ENCODE results near the gene FEM1B.

FEM1B gene

DNA sequence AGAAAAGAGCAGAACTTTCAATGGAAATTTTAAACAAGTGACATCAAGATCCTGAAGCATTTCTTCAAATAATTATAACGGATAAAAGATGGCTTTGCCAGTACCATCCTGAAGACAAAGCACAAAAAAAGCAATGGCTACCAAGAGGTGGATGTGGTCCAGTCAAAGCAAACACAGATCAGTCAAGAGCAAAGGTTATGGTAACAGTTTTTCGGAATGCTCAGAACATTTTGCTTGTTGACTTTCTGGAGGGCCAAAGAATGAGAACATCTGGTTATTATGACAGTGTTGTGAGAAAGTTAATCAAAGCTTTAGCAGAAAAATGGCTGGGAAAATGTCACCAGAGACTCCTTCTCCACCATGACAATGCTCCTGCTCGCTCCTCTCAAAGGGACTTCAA is 31.5 kb downstream of the FEM1B start:
- no peak for DNase-seq

DNA sequence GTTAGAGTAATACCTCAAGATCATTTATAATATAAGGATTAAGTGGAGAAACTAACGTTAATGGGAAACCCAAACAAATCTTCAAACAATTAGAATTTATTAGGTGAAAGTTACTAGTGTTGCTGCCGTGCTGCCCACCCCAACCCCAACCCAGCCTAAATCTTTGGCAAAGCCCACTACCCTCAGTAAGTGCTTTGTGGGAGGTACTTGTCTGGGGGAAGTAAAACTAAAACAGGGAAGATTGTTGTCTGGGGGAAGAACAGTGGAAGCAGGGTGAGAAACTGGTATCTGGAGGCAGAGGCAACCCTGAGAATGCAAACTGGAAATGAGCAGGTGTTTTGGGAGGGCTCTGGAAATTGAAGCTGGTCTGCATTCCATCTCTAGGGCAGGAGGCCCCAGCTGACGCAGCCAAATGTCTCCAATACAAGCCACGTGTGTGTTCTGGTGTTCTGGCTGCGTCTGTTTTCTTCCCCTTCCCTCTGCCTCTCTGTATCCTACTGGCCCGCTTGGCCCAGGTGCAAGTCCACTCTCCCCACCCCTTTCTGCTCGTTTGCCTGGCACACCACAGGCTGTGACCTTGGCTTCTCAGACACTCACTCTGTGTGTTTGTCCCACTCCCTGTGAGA is 32.7 kb downstream of the FEM1B start:
- no peak for DNase-seq

DNA sequence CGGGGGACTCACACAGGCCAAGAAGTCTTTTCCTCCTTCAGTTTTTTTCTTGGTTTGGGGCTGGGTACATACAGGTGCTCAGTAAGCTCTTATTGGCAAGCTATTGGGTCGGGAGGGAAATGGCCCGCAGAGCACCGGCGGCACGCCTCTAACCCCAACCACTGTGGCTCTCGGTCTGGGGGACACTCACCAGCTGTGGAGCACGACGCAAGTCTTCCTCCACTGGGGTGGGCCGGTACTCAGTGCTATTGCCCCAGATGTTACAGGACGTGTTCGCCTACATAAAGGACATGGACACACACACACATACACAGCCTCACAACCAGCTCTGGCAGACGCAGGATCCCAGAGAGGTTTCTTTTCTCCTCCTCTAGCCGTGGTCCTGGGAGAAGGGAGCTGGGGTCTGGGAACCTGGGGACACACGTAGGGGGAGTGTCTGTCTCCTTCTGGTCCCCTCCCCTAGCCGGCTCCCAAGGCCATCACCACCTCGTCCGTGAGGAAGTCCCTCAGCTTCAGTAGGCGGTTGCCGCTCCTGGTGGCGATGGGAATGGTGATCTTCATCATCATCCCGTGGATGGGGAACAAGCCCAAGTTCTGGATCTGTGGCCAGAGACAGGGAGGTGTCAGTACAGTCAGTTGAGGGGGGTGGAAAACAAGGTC is 33.4 kb downstream of the FEM1B start:
- no peak for DNase-seq

DNA sequence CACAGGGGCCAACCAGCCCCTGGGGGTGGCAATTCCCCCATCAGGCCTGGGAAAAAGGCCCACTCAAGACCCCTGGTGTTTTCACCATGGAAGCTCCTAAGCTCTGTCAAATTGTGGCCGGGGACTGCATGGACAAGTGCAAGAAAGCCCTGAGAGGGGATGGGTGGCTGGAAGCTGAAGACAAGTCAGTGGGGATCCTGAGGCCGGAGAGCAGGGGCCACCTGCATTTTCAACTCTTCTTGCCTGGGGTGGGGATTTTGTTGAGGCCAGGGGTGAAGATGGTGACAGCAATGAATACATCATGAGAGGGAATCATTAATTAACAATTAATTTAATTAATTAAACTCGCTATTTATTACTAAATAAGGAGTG is 33.9 kb downstream of the FEM1B start:
- no peak for DNase-seq

DNA sequence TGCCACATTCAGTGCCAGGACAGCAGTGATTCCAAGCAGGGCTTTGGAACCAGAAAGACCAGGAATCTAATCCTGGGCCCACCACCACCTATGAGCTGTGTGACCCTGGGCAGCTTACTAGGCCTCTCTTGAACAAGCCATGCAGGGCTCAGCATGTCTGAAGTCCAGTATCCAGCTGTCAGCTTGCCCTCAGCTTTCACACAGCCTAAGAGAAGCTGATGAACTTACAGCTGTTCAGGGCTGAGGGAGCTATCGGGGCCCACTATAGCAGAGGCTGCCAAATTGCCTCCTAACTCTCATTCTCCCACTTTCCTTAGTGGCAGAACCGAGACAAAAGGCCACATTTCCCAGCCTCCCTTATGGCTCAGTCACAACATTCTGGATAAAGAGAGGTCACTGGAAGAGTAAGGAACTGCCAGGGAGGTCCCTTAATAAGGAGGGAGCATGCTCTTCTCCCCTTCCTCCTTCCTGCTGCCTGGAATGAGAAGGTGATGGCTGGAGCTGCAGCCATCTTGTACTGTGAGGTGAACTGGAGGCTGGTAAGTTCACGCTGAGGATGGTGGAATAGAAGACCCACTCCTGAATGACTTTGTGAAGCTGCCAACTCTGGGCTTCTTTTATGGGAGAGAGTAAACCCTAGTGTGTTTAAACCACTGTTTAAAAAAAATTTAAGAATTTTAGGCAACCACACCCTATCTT is 34.5 kb downstream of the FEM1B start:
- DNase-seq = no peak

DNA sequence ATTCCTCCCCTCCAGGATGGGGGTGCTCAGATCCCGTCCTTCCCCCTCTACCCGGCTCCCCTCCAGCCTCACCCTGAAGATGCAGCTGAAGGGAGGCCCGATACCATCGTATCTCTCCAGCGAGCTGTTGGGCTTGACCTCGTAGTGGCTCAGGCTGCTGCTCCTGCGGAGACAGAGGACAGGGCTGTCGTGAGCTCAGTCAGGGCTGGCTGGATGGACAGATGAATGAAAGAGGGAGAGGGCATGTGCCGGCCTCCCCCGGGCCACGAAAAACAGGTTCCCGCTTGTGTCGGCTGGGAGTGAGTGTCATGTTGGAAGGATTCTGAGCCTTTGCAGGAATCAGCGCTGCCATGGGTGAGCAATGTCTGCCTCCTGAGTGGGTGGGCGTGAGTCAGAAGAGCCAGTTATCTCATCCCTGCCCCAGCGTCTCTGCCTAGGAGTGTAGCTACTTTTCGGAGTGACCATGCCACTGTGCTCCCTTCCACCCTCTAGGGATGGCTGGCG is 35.2 kb downstream of the FEM1B start:
- no peak for DNase-seq

DNA sequence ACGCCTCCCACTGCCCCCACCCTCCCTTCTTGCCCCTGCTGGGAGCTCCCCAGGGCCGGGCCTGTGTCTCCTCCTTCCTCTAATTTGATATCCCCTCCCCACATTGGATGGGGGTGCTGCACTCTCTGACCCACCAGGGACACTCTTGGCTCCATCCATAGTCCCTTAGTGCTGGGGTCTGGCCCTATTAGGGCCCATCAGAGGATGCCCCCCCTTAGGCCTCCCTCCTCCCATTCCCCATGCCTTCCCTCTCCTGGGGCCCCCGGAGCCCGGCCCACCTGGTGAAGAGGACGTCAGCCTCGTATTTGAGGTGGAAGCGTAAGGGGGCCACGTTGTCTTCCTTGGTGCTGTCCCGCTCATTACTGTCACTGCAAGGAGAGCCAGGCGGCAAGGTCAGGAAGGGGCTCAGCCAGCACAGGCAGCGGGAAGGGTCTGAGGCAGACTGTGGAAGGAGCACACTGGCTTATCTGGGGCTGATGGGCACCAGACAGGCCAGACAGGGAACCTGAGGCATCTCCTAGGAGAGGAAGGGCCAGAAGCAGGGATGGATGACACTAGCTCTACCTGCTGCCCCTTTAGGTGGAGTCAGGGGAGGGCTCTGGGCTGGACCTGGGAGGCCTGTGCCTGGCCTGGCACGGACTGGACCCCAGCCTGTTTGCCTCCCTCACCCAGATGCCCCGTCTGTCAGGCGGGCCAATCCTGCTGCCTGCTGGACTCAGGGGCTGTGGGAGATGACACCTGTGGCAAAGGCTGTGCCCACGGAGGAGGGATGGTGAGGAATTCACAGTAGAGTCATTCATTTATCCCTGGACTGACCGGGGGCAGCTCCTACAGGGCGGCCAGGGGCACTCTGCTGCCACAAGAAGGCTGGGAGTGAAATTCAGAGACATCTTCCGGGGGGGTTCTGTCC is 36.2 kb downstream of the FEM1B start:
- DNase-seq = no peak

DNA sequence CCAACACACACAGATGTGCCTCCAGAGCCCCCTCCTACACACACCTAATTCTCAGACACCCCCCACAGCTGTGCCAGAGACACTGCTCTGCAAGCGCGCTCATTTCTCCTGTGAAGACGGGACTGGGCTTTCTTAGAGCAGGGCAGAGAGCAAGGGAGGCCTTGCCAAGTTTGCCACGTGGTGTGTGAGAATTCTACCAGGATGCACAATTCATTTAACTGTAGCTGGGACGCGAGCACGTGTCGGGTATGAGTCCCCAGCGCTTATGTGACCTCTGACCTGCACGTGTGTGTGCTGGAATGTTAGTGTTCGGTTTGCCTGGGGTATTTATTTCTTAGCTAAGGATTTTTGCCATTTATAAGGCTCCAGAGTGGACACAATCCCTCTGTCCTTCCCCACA is 37.0 kb downstream of the FEM1B start:
- no peak for DNase-seq

DNA sequence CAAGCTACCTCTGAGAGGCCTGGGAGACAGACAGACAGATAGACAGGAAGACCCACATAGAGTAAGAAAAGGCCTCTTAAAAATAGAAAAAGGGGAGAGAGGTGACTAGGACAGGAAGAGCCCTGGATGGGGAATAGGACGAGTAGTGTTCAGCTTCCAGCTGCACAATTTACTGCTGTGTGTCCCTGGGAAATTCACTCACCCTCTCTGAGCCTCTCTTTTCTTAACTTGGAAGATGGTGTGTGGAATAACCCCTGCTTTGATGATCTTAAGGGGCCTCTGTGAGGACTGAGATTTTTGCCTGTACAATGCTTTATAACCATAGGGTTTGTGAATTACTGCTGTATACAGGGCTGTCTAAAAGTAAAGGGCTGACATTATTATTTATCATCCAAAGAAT is 37.5 kb downstream of the FEM1B start:
- no peak for DNase-seq

DNA sequence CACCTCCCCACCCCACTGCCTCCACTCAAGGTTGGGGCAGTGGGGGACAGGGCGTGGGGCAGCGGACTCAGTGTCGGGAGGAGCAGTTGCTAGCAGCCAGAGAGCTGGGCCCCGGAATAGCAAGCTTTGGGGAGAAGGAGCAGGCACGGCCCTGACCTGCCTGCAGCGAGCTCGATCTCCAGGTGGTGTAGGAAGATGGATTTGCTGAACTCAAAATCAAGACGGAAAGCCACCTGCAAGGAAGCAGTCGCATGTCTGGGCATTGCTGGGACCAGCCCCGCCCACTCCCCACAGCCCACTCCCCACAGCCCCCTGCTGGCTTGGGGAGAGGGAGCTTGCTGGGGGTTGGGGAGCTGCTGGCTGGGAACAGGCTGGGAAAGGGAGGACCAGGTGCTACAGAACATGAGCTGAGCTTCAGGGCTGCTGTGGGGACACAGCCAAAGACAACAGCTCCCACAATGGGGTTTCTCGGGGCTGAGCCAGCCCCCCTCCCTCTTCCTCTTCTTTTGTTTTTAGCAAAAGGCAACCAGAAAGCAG is 38.0 kb downstream of the FEM1B start:
- DNase-seq = no peak

DNA sequence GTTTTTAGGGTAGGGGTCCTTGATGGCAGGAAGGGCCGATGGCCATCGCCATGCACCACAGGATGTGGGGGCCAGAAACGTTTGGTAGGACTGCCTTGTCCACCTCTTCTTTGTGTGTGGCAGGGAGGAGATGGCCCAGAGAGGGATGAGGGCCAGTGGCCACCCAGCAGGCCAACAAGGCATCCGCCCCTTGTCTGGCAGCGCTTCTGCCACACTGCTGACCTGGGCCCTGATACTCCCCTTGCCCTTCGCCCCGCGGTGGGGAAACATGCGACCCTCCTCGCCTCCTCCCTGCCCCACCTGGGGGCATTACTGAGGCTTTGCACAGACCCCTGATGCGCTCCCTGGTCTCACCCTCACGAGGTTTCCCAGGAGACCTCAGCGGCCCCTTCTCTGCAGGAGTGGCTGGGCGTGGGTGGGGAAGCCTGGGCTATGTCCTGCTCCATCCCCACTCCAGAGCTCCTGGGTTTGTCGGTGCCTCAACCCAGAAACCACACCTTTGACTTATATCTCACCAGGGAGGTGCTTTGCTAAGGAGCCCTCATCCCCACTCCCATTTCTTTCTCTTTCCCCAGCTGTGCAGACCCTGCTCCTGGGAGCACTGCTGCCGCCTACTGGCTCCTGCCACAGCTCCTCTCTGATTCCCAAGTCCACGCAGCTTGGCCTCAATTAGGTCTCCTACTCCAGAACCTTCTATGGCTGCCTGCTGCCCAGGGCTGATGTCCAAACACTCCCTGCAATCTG is 38.7 kb downstream of the FEM1B start:
- DNase-seq = no peak

DNA sequence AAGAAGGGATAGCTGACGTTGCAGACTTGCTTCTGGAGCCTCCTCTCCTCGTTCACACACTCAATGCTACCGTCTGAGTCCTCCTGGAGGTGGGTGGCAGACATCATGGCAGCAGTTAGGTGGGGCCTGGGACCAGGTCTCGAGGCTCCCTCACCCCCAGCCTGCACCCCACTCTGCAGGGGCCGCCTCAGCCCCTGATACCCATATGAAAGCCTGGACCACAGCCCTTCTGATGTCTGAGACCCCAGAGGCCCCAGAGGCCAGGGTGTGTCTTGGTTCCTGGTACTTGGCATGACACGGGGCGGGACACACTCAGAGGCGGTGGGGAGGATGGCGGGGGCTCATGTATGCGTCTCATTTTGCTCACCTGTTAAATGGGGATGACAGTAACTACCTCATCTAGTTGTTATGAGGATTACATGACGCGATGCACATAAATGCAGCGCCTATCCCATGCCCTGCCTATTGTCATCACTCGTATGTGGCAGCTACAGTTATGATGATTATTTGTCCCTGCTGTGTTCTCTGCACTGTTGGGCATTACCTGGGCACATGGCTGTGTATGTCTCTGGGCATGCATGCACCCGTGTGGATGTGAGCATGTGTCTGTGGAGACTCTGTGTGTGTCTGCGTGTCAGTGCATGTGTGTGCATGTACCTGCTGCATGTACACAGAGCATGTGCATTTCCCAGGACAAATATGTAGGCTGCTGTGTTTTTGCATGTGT is 39.9 kb downstream of the FEM1B start:
- no peak for DNase-seq

DNA sequence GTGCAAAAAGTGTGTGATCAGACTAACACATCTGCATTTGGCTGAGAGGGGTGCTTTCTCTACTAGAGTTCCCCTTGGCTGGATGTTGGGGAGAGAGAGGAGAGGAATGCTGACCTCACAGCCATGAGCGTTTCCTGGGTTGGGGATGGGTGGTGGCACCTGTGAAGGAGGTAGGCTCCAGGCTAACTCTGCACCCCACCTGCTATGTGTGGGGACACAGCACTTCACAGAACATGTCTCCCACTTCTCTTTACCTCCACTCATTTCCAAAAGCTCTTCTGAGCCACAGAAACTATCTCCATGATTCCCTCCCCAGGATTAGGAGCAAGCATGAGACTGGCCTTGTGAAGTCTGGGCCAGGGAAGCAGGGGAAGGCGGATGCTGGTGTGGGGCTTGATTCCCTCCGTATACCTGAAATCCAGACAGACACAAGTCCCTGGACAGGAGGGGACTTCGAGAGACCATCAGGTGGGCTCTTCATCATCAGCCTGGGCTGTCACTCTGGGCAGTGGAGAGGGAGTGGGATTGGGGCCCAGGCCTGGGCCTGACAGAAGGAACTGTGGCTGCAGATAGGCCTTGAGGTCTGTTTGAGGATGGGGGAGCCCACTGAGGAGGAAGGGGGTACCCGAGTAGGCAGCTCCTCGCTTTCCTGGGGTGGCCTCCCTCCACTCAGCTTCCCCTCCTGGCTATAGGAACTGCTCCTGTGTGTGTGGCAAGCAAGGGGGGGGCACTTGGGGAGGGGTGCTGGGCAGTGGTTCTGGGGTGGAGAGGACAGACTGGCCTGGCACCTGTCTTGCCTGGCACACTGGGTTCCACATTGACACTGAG is 40.7 kb downstream of the FEM1B start:
- no peak for DNase-seq

DNA sequence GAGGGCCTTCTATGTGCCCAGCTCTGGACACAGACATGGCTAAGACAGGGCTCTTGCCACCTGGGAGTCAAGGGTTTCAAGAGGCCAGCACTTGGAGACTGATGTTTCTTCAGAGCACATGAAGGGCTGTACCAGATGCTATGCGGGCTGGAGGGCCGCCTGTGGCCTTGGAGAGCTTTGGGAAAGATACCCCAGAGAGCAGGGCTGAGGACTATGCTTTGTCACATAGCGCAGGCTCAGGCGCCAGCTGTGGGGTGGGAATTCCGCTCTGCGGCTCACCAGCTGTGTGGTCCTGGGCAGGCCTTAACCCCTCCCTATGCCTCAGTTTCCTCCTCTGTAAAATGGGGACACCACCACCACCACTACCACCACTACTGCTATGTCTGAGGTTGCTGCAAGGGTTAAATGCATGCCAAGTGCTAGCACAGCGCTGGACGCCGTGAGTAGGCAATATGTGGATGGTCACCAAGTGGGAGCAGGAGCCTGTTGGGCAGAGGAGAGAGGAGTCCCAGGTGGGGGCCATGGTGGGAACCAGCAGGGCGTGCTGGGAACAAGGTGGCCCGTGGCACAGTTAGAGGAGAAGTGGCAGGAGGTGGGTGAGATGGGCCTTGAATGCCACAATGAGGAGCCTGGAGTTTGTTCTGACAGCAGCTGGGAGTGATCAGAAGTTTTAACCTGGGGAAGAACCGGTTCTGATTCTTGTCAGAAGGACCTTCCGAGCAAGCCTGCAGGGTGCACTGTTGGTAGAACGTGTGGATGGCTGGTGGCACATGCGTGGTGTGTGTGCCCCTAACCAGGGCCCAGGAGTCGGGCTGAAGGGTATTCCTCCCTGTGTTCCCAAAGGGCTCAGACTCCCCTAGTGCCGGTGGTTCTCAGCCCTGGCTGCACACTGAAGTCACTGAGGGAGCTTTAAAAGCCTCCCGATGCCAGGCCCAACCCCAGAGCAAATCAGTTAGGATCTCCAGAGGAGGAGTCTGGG is 41.7 kb downstream of the FEM1B start:
- DNase-seq = no peak

DNA sequence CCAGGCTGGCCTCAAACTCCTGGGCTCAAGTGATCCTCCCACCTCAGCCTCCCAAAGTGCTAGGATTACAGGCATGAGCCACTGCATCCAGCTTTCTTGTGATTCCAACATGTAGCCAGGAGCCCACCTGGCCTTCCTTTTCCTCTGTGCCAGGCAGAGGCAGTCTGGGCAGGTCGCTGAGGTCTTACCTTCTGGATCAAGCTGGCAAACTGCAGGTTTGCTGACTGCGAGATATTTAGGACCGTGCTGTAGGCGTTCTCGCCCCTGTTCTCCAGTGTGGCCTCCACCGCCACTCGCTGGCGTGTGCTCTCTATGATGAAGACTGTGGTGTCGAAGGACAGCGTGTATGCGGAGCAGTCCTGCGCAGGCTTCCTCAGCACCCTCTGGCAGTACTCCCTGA is 42.5 kb downstream of the FEM1B start:
- no peak for DNase-seq

DNA sequence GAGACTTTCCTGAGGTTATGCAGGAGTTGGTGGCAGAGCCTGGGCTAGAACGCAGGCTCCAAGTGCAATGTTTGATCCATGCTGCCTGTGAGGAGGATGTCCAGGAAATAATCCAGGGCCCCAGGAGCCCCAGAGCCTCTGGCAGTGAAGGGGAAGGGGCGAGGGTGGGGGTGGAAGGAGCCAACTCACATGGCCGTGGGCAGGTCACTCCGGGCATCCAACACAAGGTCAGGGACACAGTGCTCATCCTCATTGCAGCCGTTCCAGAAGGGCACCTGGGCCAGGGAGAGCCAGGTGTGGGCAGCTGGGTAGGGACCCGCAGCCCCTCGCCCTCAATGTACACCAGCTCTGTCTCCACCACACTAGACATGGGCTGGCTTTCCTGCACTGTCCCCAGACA is 43.7 kb downstream of the FEM1B start:
- DNase-seq = no peak

DNA sequence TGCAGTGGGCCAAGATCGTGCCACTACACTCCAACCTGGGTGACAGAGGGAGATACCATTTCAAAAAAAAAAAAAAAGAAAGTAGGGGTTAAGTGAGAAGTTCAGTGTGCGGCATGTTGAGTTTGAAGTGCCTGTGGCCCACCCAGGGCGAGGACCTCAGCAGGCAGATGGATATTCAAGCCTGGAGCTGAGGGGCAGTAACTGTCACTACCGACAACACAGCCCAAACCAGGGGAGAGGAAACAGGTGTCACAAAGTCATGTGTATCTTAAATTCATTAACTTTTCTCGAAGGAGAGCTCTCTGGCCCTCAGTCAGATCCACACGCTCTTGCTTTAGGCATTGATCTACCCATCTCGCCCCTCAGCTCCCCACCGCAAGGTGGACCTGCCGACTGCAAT is 45.3 kb downstream of the FEM1B start:
- DNase-seq = no peak

DNA sequence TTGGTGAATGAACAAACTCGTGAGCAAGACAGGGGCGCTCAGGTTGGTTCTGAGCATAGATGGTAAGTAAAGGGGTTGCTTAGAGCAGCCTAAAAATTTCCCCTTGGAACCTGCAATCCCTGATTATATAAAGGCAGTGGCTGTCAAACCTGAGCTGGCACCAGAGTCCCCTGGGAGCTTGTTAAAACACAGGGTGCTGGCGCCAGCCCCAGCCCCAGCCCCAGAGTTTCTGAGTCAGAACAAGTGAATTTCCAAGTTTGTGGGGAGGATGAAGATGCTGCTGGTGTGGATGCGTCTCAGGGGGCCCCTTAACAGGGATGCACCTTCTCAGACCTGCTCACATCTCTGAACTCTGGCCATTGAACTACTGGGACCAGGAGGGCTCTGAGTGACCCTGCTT is 48.2 kb downstream of the FEM1B start:
- DNase-seq = no peak

DNA sequence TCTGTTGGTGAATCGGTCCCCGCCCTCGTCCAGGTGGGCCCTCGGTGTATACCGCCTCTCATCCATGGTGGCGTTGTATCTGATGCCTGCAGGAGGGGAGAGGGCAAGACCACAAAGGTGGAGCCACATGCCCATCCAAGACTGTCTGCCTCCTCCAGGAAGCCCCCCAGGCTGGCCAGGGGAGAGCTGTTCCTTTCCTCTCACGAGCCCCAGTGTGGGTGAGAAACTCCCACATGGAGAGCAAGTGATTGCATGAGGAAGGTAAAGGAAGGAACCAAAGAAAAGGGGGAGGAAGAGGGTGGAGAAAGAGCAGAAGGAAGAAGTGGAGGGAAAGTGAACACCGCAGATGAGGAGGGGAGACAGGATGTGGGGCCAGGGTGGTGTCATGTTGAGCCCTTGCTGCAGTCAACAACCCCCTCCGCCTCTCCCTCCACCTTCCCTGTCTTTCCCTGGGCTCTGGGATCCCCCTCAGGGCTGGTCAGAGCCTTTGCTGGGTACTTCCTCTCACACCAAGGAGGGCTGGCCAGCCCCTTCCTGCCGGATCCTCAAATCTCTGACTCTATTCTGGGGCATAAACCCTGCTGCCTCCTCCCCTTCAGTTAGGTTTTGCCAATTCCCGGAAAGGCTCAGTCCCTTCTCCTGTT is 49.3 kb downstream of the FEM1B start:
- no peak for DNase-seq

Data from NCI-H187 (cell line).